Measurements from ENCODE around the gene BCAT1.

- no peak for TF ChIP-seq CTCF (IDR thresholded peaks at IDR 0.05)
- no peak for TF ChIP-seq POLR2AphosphoS5 (IDR thresholded peaks at IDR 0.05; ENCODE audit: low read depth, low read length)
Measured at GRCh38 chr12:24880732-24881131, 68.2 kb downstream of the BCAT1 start.
